ENCODE results near the gene PLAAT4. TPM values are rescaled to one million over a fixed set of nuclear protein-coding genes. Genes with fewer than 3 reads are reported as not detected.
"Not testable (repeated sequence)": the region's sequence is repeated elsewhere in the genome, so short reads cannot be mapped to it uniquely, and the experiment has no call there.

PLAAT4 gene
- total RNA-seq, 1 experiment from 2014 or later, result 157 TPM

- Mint-ChIP-seq H3K9me3 (ENCODE audit: low read depth, unreplicated experiment) (no peaks in the 10 kb centered on the region), H3K4me1 (ENCODE audit: low read depth, unreplicated experiment) (peaks cover 70% of the 10 kb centered on the region), H3K27me3 (ENCODE audit: unreplicated experiment) (no peaks in the 10 kb centered on the region), H3K36me3 (ENCODE audit: insufficient read depth, unreplicated experiment) (peaks cover 93% of the 10 kb centered on the region), H3K4me3 (ENCODE audit: low read depth, unreplicated experiment) (peak overlapping the region; percentile 41), H3K27ac (ENCODE audit: unreplicated experiment) (peak overlapping the region; percentile 76)
- CTCF ChIA-PET, result interaction anchor here (0.5 to 2.2 kb wide), 3 partner anchors 8 to 800 kb away, joined by 5 to 8 read pairs (median 8); no protein-coding TSS in a partner anchor
- no peak for TF ChIP-seq CTCF (IDR thresholded peaks at IDR 0.05; ENCODE audit: unreplicated experiment)
- intact Hi-C loops (cut with micrococcal nuclease; ENCODE audit: unreplicated experiment), result no loop called here
- BruUV-seq (replicated peaks), result no TSS peak
- DNase-seq, result no peak
Measured at GRCh38 chr11:63574856-63575602, 38.4 kb downstream of the PLAAT4 start.

DNA sequence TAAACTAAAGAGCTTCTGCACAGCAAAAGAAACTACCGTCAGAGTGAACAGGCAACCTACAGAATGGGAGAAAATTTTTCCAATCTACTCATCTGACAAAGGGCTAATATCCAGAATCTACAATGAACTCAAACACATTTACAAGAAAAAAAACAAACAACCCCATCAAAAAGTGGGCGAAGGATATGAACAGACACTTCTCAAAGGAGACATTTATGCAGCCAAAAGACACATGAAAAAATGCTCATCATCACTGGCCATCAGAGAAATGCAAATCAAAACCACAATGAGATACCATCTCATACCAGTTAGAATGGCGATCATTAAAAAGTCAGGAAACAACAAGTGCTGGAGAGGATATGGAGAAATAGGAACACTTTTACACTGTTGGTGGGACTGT is 42.3 kb downstream of the PLAAT4 start:
- CTCF ChIA-PET; H3K27ac Mint-ChIP-seq (ENCODE audit: unreplicated experiment); intact Hi-C loops (cut with micrococcal nuclease; ENCODE audit: unreplicated experiment); H3K27me3 Mint-ChIP-seq (ENCODE audit: unreplicated experiment); H3K4me3 Mint-ChIP-seq (ENCODE audit: low read depth, unreplicated experiment); BruUV-seq (replicated peaks); H3K9me3 Mint-ChIP-seq (ENCODE audit: low read depth, unreplicated experiment); DNase-seq: not testable (repeated sequence)
- Mint-ChIP-seq H3K4me1 (ENCODE audit: low read depth, unreplicated experiment) (peaks cover 65% of the 10 kb centered on the region), H3K36me3 (ENCODE audit: insufficient read depth, unreplicated experiment) (peaks cover 91% of the 10 kb centered on the region)

DNA sequence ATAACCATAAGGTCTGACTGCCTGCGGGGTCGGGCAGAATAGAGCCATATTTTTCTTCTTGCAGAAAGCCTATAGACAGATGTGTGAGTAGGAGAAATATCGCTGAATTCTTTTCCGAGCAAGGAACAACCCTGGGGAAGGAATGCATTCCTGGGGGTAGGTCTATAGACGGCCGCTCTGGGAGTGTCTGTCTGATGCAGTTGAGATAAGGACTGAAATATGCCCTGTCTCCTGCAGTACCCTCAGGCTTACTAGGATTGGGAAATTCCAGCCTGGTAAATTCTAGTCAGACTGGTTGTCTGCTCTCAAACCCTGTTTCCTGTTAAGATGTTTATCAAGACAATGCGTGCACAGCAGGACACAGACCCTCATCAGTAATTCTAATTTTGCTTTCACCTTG is 44.6 kb downstream of the PLAAT4 start:
- Mint-ChIP-seq H3K4me1 (ENCODE audit: low read depth, unreplicated experiment) (peaks cover 42% of the 10 kb centered on the region), H3K4me3 (ENCODE audit: low read depth, unreplicated experiment) (peak overlapping the region; percentile 16), H3K36me3 (ENCODE audit: insufficient read depth, unreplicated experiment) (peaks cover 91% of the 10 kb centered on the region), H3K27ac (ENCODE audit: unreplicated experiment) (peak overlapping the region; percentile 86)
- CTCF ChIA-PET, result interaction anchor here (0.6 kb wide), 1 partner anchor 14 kb away, joined by 3 read pairs; no protein-coding TSS in a partner anchor
- BruUV-seq (replicated peaks); H3K27me3 Mint-ChIP-seq (ENCODE audit: unreplicated experiment); H3K9me3 Mint-ChIP-seq (ENCODE audit: low read depth, unreplicated experiment): not testable (repeated sequence)
- intact Hi-C loops (cut with micrococcal nuclease; ENCODE audit: unreplicated experiment), result loop anchor here (1.0 to 5.0 kb wide), 4 partner anchors 16 to 104 kb away; no protein-coding TSS in a partner anchor
- DNase-seq, result peak; percentile 75

DNA sequence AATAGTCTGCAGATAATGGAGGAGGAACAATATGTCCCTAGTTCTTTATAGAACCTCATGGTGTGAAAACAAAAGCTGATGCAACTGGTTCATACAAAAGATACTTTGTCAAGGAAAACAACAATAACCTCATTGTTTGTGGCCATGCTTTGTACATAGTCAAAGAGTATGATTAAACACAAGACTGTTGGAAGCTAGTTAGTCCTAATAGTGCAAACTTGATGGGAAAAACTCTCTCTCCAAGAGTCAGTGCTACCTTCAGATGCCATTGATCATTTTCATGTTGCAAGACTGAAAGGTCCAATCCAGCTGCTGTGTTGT is 46.7 kb downstream of the PLAAT4 start:
- Mint-ChIP-seq H3K36me3 (ENCODE audit: insufficient read depth, unreplicated experiment) (peaks cover 89% of the 10 kb centered on the region), H3K4me1 (ENCODE audit: low read depth, unreplicated experiment) (peaks cover 35% of the 10 kb centered on the region), H3K4me3 (ENCODE audit: low read depth, unreplicated experiment) (no peak overlapping the region), H3K27ac (ENCODE audit: unreplicated experiment) (peak overlapping the region; percentile 86), H3K9me3 (ENCODE audit: low read depth, unreplicated experiment) (no peaks in the 10 kb centered on the region), H3K27me3 (ENCODE audit: unreplicated experiment) (no peaks in the 10 kb centered on the region)
- no TSS peak for BruUV-seq (replicated peaks)
- CTCF ChIA-PET, result interaction anchor here (0.6 to 2.0 kb wide), 5 partner anchors 9 to 105 kb away, joined by 3 to 8 read pairs (median 6); no protein-coding TSS in a partner anchor
- intact Hi-C loops (cut with micrococcal nuclease; ENCODE audit: unreplicated experiment), result loop anchor here (5.0 kb wide), 3 partner anchors 49 to 106 kb away; no protein-coding TSS in a partner anchor
- no peak for DNase-seq
- TF ChIP-seq CTCF (IDR thresholded peaks at IDR 0.05; ENCODE audit: unreplicated experiment), result no peak

- CTCF ChIA-PET, result interaction anchor here (0.7 kb wide), 1 partner anchor 18 kb away, joined by 4 read pairs; no protein-coding TSS in a partner anchor
- intact Hi-C loops (cut with micrococcal nuclease; ENCODE audit: unreplicated experiment), result no loop called here
- DNase-seq, result no peak
- Mint-ChIP-seq H3K27me3 (ENCODE audit: unreplicated experiment) (no peaks in the 10 kb centered on the region), H3K36me3 (ENCODE audit: insufficient read depth, unreplicated experiment) (peaks cover 93% of the 10 kb centered on the region), H3K27ac (ENCODE audit: unreplicated experiment) (no peak overlapping the region), H3K4me3 (ENCODE audit: low read depth, unreplicated experiment) (no peak overlapping the region), H3K4me1 (ENCODE audit: low read depth, unreplicated experiment) (peaks cover 40% of the 10 kb centered on the region), H3K9me3 (ENCODE audit: low read depth, unreplicated experiment) (no peaks in the 10 kb centered on the region)
- no peak for TF ChIP-seq CTCF (IDR thresholded peaks at IDR 0.05; ENCODE audit: unreplicated experiment)
- no TSS peak for BruUV-seq (replicated peaks)
Measured at GRCh38 chr11:63586451-63587166, 50.0 kb downstream of the PLAAT4 start.
